ENCODE data around the gene ISG15. TPM values are rescaled to one million over a fixed set of nuclear protein-coding genes. Genes with fewer than 3 reads are reported as not detected.

The ISG15 gene
- total and polyA plus RNA-seq, 2 of the 13 experiments (the other 11 are each of a cell fraction or from before 2014, with no cell fraction given) = 42.1 to 54.9 TPM

DNA sequence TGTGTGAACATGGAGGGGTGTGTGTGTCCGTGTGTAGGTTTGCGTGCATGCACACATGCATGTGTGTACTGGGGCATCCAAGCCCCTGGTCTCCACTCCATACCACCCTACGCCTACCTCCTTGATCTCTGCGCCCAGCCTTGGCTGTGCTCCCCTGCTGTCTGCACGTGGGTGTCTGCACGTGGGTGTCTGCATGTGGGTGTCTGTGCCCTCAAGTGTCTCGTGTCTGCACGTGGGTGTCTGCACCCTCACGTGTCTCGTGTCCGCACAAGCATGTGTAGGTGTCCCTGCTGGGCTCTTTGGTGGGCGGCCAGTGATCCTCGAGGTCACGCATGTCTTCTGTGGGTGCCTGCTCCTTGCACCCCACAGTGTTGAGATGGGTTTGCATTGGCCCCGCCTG, 39.7 kb downstream of the ISG15 start:
- no peak overlapping the region for H3K27ac ChIP-seq (ENCODE audit: extremely low read length, insufficient read depth, low read length)
- intact Hi-C loops (cut with micrococcal nuclease; ENCODE audit: unreplicated experiment) (no loop called here), in situ Hi-C loops (cut with HindIII; ENCODE audit: extremely low pct_ligation_motif_present, low pct_unique_long_range_greater_than_20kb) (no loop called here)
- H3K36me3 ChIP-seq (replicated peaks in 1 of 2; ENCODE audit: control insufficient read depth in 1 of 2, insufficient read depth in 2 of 2, low read length in 2 of 2) = peaks cover 35 to 37% of the 10 kb centered on the region in 2 experiments; a peak in 4 of 5 replicates
- DNase-seq (ENCODE audit: low spot score) = no peak
- no peak for ATAC-seq
- H3K4me2 ChIP-seq (ENCODE audit: low read depth, low read length) = no peak overlapping the region
- H3K4me3 ChIP-seq (replicated peaks in 1 of 3; ENCODE audit: insufficient read depth in 1 of 3, low read depth in 2 of 3, low read length in 3 of 3) = no peak overlapping the region
- TF ChIP-seq TARDBP (CRISPR knock-in tag; IDR thresholded peaks at IDR 0.05) = 0 out of 2 replicates have a peak, but pooled peaks have one; percentile 3
- TF ChIP-seq ZNF883 (CRISPR knock-in tag; IDR thresholded peaks at IDR 0.05; ENCODE audit: not compliant biosample characterization) = no peak
- no peaks in the 10 kb centered on the region for H3K79me2 ChIP-seq (ENCODE audit: insufficient read depth, low read length)
- H3K4me1 ChIP-seq (ENCODE audit: insufficient read depth, low read length) = peaks cover 8% of the 10 kb centered on the region
- no peak for FAIRE-seq
- ChIA-PET CTCF (ENCODE audit: low intra/inter-chr PET ratio, low total read pairs) (no interaction called here), POLR2A (no interaction called here)
- BruUV-seq (replicated peaks) = no TSS peak
- no peaks in the 10 kb centered on the region for H4K20me1 ChIP-seq (ENCODE audit: insufficient read depth, low read length)
- H3K27me3 ChIP-seq (ENCODE audit: control insufficient read depth in 1 of 2, insufficient read depth in 2 of 2, low read length in 2 of 2) = no peaks in the 10 kb centered on the region
- 99% methylated on average over 11 of the region's 15 CpGs for WGBS (ENCODE audit: low lambda C conversion rate)
- H3K9me3 ChIP-seq (ENCODE audit: low read length) = no peaks in the 10 kb centered on the region
- H2AFZ ChIP-seq (ENCODE audit: low read length) = no peak overlapping the region
- H3K9ac ChIP-seq (ENCODE audit: insufficient read depth, low read depth, low read length) = no peak overlapping the region

DNA sequence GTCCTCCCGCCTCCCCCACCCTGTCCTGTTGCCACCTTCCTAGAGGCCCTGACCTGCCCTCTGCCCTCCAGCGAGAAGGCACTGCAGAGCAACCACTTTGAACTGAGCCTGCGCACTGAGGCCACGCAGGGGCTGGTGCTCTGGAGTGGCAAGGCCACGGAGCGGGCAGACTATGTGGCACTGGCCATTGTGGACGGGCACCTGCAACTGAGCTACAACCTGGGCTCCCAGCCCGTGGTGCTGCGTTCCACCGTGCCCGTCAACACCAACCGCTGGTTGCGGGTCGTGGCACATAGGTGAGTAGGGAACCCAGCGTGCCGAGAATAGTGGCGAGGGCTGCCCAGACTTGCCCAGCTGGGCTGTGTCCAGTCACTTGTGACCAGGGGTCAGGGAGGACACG, 40.4 kb downstream of the ISG15 start:
- ATAC-seq = no peak
- Histone ChIP-seq H3K4me3 (replicated peaks in 1 of 3; ENCODE audit: insufficient read depth in 1 of 3, low read depth in 2 of 3, low read length in 3 of 3) (no peak overlapping the region), H3K9me3 (ENCODE audit: low read length) (no peaks in the 10 kb centered on the region), H2AFZ (ENCODE audit: low read length) (no peak overlapping the region), H3K9ac (ENCODE audit: insufficient read depth, low read depth, low read length) (no peak overlapping the region), H3K27me3 (ENCODE audit: control insufficient read depth in 1 of 2, insufficient read depth in 2 of 2, low read length in 2 of 2) (no peaks in the 10 kb centered on the region), H3K36me3 (replicated peaks in 1 of 2; ENCODE audit: control insufficient read depth in 1 of 2, insufficient read depth in 2 of 2, low read length in 2 of 2) (peaks cover 35 to 37% of the 10 kb centered on the region in 2 experiments; a peak in 4 of 5 replicates), H3K79me2 (ENCODE audit: insufficient read depth, low read length) (no peaks in the 10 kb centered on the region), H3K4me1 (ENCODE audit: insufficient read depth, low read length) (peaks cover 10% of the 10 kb centered on the region), H3K4me2 (ENCODE audit: low read depth, low read length) (no peak overlapping the region), H3K27ac (ENCODE audit: extremely low read length, insufficient read depth, low read length) (no peak overlapping the region), H4K20me1 (ENCODE audit: insufficient read depth, low read length) (no peaks in the 10 kb centered on the region)
- FAIRE-seq = no peak
- CTCF ChIA-PET (ENCODE audit: low intra/inter-chr PET ratio, low total read pairs) = no interaction called here
- in situ Hi-C loops (cut with HindIII; ENCODE audit: extremely low pct_ligation_motif_present, low pct_unique_long_range_greater_than_20kb) = no loop called here
- DNase-seq (ENCODE audit: low spot score) = no peak
- POLR2A ChIA-PET = no interaction called here
- TF ChIP-seq MAFK (conservative IDR thresholded peaks at IDR 0.05 in 1 of 2, IDR thresholded peaks at IDR 0.05 in 1 of 2; ENCODE audit: low read length in 2 of 2) (no peak), TCF7 (IDR thresholded peaks at IDR 0.05; ENCODE audit: low read depth) (no peak), HNRNPL (IDR thresholded peaks at IDR 0.05; ENCODE audit: low read depth, low read length) (peak; percentile 58; the same call in 1 of the 2 replicates), MED13 (CRISPR knock-in tag; IDR thresholded peaks at IDR 0.05) (no peak)
- TF ChIP-seq, protein P1, sequence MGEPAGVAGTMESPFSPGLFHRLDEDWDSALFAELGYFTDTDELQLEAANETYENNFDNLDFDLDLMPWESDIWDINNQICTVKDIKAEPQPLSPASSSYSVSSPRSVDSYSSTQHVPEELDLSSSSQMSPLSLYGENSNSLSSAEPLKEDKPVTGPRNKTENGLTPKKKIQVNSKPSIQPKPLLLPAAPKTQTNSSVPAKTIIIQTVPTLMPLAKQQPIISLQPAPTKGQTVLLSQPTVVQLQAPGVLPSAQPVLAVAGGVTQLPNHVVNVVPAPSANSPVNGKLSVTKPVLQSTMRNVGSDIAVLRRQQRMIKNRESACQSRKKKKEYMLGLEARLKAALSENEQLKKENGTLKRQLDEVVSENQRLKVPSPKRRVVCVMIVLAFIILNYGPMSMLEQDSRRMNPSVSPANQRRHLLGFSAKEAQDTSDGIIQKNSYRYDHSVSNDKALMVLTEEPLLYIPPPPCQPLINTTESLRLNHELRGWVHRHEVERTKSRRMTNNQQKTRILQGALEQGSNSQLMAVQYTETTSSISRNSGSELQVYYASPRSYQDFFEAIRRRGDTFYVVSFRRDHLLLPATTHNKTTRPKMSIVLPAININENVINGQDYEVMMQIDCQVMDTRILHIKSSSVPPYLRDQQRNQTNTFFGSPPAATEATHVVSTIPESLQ (CRISPR knock-in tag; conservative IDR thresholded peaks at IDR 0.05) = no peak
- TF ChIP-seq, protein P2, sequence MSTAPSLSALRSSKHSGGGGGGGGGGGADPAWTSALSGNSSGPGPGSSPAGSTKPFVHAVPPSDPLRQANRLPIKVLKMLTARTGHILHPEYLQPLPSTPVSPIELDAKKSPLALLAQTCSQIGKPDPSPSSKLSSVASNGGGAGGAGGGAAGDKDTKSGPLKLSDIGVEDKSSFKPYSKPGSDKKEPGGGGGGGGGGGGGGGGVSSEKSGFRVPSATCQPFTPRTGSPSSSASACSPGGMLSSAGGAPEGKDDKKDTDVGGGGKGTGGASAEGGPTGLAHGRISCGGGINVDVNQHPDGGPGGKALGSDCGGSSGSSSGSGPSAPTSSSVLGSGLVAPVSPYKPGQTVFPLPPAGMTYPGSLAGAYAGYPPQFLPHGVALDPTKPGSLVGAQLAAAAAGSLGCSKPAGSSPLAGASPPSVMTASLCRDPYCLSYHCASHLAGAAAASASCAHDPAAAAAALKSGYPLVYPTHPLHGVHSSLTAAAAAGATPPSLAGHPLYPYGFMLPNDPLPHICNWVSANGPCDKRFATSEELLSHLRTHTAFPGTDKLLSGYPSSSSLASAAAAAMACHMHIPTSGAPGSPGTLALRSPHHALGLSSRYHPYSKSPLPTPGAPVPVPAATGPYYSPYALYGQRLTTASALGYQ (CRISPR knock-in tag; IDR thresholded peaks at IDR 0.05) = no peak
- TF ChIP-seq, protein P3, sequence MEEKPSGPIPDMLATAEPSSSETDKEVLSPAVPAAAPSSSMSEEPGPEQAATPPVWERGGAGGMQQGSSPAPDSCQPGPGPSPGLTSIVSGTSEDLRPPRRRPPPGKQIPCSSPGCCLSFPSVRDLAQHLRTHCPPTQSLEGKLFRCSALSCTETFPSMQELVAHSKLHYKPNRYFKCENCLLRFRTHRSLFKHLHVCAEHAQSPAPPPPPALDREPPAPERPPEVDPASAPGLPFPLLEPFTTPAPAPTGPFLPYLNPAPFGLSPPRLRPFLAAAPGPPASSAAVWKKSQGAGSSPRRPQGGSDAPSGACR (CRISPR knock-in tag; IDR thresholded peaks at IDR 0.05) = no peak
- intact Hi-C loops (cut with micrococcal nuclease; ENCODE audit: unreplicated experiment) = no loop called here
- 96% methylated on average over 13 of the region's 18 CpGs for WGBS (ENCODE audit: low lambda C conversion rate)
- BruUV-seq (replicated peaks) = no TSS peak

Data from HepG2 (cell line).